K562 (cell line): ENCODE measurements around the gene CLEC17A. TPM values are rescaled to one million over a fixed set of nuclear protein-coding genes. Genes with fewer than 3 reads are reported as not detected.

Source experiments
- ATAC-seq: fragments of 200-7000 bp; cut with Tn5 transposase; 3 replicates; pipeline ENCODE4 v1.9.1; 2020; ENCODE audit warnings: moderate library complexity
- BruUV-seq: library from RNA; stranded (reverse); fragments of 400-500 nt; replicated peaks from 2 replicates; lab custom pipeline; 2021; lab: Mats Ljungman, UMichigan
- CTCF ChIA-PET: fragments of 300-600 bp; formaldehyde crosslinking; extraction: SDS; loops from one replicate; lab custom pipeline; 2021; ENCODE audit warnings: low intra/inter-chr PET ratio; lab: Yijun Ruan, JAX
- POLR2A ChIA-PET: fragments of 300-600, 350-650 bp; sonication (Branson Sonifier 250); formaldehyde crosslinking; extraction: SDS; loops from one replicate; lab custom pipeline; 2021; ENCODE audit warnings: antibody characterized with exemption, inconsistent platforms; lab: Yijun Ruan, JAX
- DNase-seq, 4 experiments: peaks; one replicate each; pipeline versions ENCODE4 v3.0.0 to v3.0.0-alpha.2; 2011 to 2018; ENCODE audit warnings: low spot score in 3 of 4, mixed read lengths in 3 of 4; ENCODE audit errors: extremely low read depth in 1 of 4
- FAIRE-seq: peaks from 2 replicates; lab custom pipeline; 2011; peaks lifted over from hg19 to GRCh38; lab: Jason Lieb, UNC
- H2AFZ ChIP-seq: 2 replicates; pipeline ENCODE4 v1.6.0; 2011; ENCODE audit warnings: low read depth, low read length, control low read depth, inconsistent platforms
- H3K27ac ChIP-seq: fragments of 200-600 bp; 3 replicates; pipeline ENCODE4 v1.8.0; 2011; ENCODE audit warnings: low read depth, mild to moderate bottlenecking, control low read depth, inconsistent platforms, low read length, moderate library complexity, mixed read lengths; ENCODE audit errors: extremely low read depth
- H3K27me3 ChIP-seq, 2 experiments: fragments of 300-600 bp in 1 of 2; 2 replicates in 1 of 2; 3 replicates in 1 of 2; pipeline versions ENCODE4 v1.6.0 to v1.8.0; 2011; ENCODE audit warnings: inconsistent platforms in 2 of 2, low read length in 2 of 2, mild to moderate bottlenecking in 1 of 2, mixed read lengths in 1 of 2, moderate library complexity in 1 of 2; ENCODE audit not compliant: control insufficient read depth in 2 of 2, insufficient read depth in 2 of 2
- H3K36me3 ChIP-seq: fragments of 300-600 bp; 3 replicates; pipeline ENCODE4 v1.8.0; 2011; ENCODE audit warnings: mild to moderate bottlenecking, low read length, inconsistent platforms; ENCODE audit not compliant: control insufficient read depth, insufficient read depth
- H3K4me1 ChIP-seq, 2 experiments: fragments of 200-600 bp in 1 of 2; replicated peaks in 1 of 2; 2 replicates in 1 of 2; 3 replicates in 1 of 2; pipeline versions ENCODE4 v1.5.1 to v1.8.0; 2011; ENCODE audit warnings: inconsistent platforms in 2 of 2, low read length in 2 of 2, mild to moderate bottlenecking in 1 of 2, mixed read lengths in 1 of 2, moderate library complexity in 1 of 2; ENCODE audit not compliant: control insufficient read depth in 2 of 2, insufficient read depth in 2 of 2
- H3K4me2 ChIP-seq: 2 replicates; pipeline ENCODE4 v1.6.1; 2011; ENCODE audit warnings: low read length, control low read depth, inconsistent platforms, mixed read lengths; ENCODE audit not compliant: insufficient read depth
- H3K4me3 ChIP-seq: fragments of 200-600 bp; sonication (generic), shearing (Covaris generic); 2 replicates; pipeline ENCODE4 v1.5.1; 2016; ENCODE audit warnings: control low read depth, inconsistent platforms
- H3K79me2 ChIP-seq: fragments of 200-600 bp; 3 replicates; pipeline ENCODE4 v1.8.0; 2011; ENCODE audit warnings: low read length, inconsistent platforms; ENCODE audit not compliant: control insufficient read depth, insufficient read depth
- H3K9ac ChIP-seq, 2 experiments: 2 replicates each; pipeline versions ENCODE4 v1.6.0 to v1.6.1; 2011; ENCODE audit warnings: low read depth in 2 of 2, low read length in 2 of 2, control low read depth in 1 of 2, inconsistent platforms in 1 of 2, mild to moderate bottlenecking in 1 of 2, mixed read lengths in 1 of 2; ENCODE audit not compliant: insufficient read depth in 1 of 2
- H3K9me1 ChIP-seq: one replicate; pipeline ENCODE4 v1.6.0; 2011; ENCODE audit warnings: inconsistent platforms, mild to moderate bottlenecking, low read length, moderate library complexity; ENCODE audit not compliant: control insufficient read depth, insufficient read depth
- H3K9me3 ChIP-seq: replicated peaks from 2 replicates; pipeline ENCODE4 v1.5.1; 2011; ENCODE audit warnings: low read depth, low read length, inconsistent platforms; ENCODE audit not compliant: control insufficient read depth, insufficient read depth
- H4K20me1 ChIP-seq: replicated peaks from 2 replicates; pipeline ENCODE4 v1.6.1; 2011; ENCODE audit warnings: low read length, inconsistent platforms, mixed read lengths; ENCODE audit not compliant: control insufficient read depth, insufficient read depth
- ARHGAP35 ChIP-seq: fragments of 450-650 bp; IDR thresholded peaks from 2 replicates; pipeline ENCODE4 v1.6.1; 2018; ENCODE audit not compliant: partially characterized antibody
- ARNT ChIP-seq, 2 experiments: fragments of 450-650 bp; IDR thresholded peaks; 2 replicates each; pipeline ENCODE4 v1.6.1; 2016; ENCODE audit warnings: mild to moderate bottlenecking in 1 of 2
- DDX20 ChIP-seq: fragments of 450-650 bp; IDR thresholded peaks from 2 replicates; pipeline ENCODE4 v1.6.1; 2016; ENCODE audit warnings: missing genetic modification characterization, low read depth, mild to moderate bottlenecking, missing compliant biosample characterization, moderate library complexity
- RBFOX2 ChIP-seq: fragments of 200-400 bp; formaldehyde crosslinking; IDR thresholded peaks from 2 replicates; pipeline ENCODE4 v1.6.1; 2017; ENCODE audit warnings: low read depth, mild to moderate bottlenecking, low read length, moderate library complexity
- ZNF175 ChIP-seq: fragments of 200-800 bp; sonication (Bioruptor generic); IDR thresholded peaks from 2 replicates; pipeline ENCODE4 v1.6.1; 2016; ENCODE audit warnings: low read depth, mild to moderate bottlenecking, missing genetic modification characterization, missing compliant biosample characterization
- WGBS: fragments of 100-300 bp; shearing (Covaris generic); methylation state at CpG from one replicate; pipeline ENCODE4 v1.1.6; 2016; ENCODE audit warnings: low coverage, mixed read lengths; ENCODE audit not compliant: insufficient coverage; ENCODE audit errors: missing lambda C conversion rate; 5-methylcytosine and 5-hydroxymethylcytosine counted together
- in situ Hi-C: fragments of 300-500 bp; cut with MboI; formaldehyde crosslinking; loops from 4 replicates; pipeline ENCODE4 v1.15.0; 2018; ENCODE audit warnings: inconsistent platforms, mixed read lengths
- intact Hi-C: fragments of 100-400 bp; cut with micrococcal nuclease; formaldehyde crosslinking; loops from 2 replicates; pipeline ENCODE4 v1.14.2; 2022
- polyA plus RNA-seq, 8 experiments: library from polyadenylated mRNA; depleted of rRNA in 4 of 8; stranded (reverse) in 5 of 8; unstranded in 3 of 8; fragments of >200 nt; fragmentation: Nextera tagmentation in 2 of 8; fragmentation: Illumina TruSeq in 1 of 8; extraction: Ambion mirVana in 2 of 8; extraction: Trizol in 1 of 8; gene quantifications; 2 replicates each; pipeline versions ENCODE4 v1.2.1 to v1.2.3, GENCODE V29; 2011 to 2014; ENCODE audit warnings: inconsistent platforms in 1 of 8, missing spikeins in 1 of 8
- total RNA-seq, 7 experiments: library from RNA; depleted of rRNA in 6 of 7; stranded (reverse); fragments of >200 nt in 6 of 7; fragmentation: Illumina TruSeq in 2 of 7; extraction: Trizol in 2 of 7; gene quantifications; 2 replicates each; pipeline versions ENCODE4 v1.2.1 to v1.2.3, GENCODE V29; 2011 to 2021; ENCODE audit warnings: low replicate concordance in 1 of 7

CLEC17A gene
- total and polyA plus RNA-seq, 9 of the 15 experiments (the other 6 are each of a cell fraction or from before 2014, with no cell fraction given), result 0.03 TPM; not detected in 8

GRCh38 chr19:14650161-14650560 is 67.3 kb downstream of the CLEC17A start:
- Histone ChIP-seq H3K27me3 (peaks cover 4 to 12% of the 10 kb centered on the region in 2 experiments; a peak in 4 of 5 replicates), H3K36me3 (no peaks in the 10 kb centered on the region), H3K9me3 (no peaks in the 10 kb centered on the region), H3K4me1 (no peaks in the 10 kb centered on the region), H3K4me3 (no peak overlapping the region)
- 0% methylated on average over 2 of the region's 2 CpGs for WGBS
- intact Hi-C loops, result no loop called here
- POLR2A ChIA-PET, result no interaction called here
- in situ Hi-C loops, result no loop called here
- no peak for FAIRE-seq
- DNase-seq, result no peak
- no peak for TF ChIP-seq ARHGAP35
- TF ChIP-seq, all 486 proteins: peak for 0
- no peak for ATAC-seq
- H2AFZ ChIP-seq, result no peak overlapping the region
- H3K9ac ChIP-seq, result no peak overlapping the region
- H3K4me2 ChIP-seq, result no peak overlapping the region
- BruUV-seq, result no TSS peak
- no peak overlapping the region for H3K27ac ChIP-seq
- H4K20me1 ChIP-seq, result no peaks in the 10 kb centered on the region
- H3K9me1 ChIP-seq, result no peaks in the 10 kb centered on the region
- CTCF ChIA-PET, result no interaction called here
- H3K79me2 ChIP-seq, result no peaks in the 10 kb centered on the region

- FAIRE-seq, result no peak
- Histone ChIP-seq H3K79me2 (no peaks in the 10 kb centered on the region), H3K27ac (no peak overlapping the region), H3K4me1 (no peaks in the 10 kb centered on the region), H2AFZ (no peak overlapping the region), H3K9me3 (no peaks in the 10 kb centered on the region), H3K9ac (no peak overlapping the region), H3K4me3 (no peak overlapping the region), H3K9me1 (no peaks in the 10 kb centered on the region), H3K4me2 (no peak overlapping the region), H3K27me3 (peaks cover 12 to 24% of the 10 kb centered on the region in 2 experiments), H3K36me3 (no peaks in the 10 kb centered on the region), H4K20me1 (no peaks in the 10 kb centered on the region)
- intact Hi-C loops (no loop called here), in situ Hi-C loops (no loop called here)
- no peak for TF ChIP-seq RBFOX2
- TF ChIP-seq ZNF175 (CRISPR knock-in tag), result no peak
- TF ChIP-seq DDX20 (tag), result no peak
- peak in 1 of 2 experiments; percentile 94; a peak in 2 of 4 replicates for TF ChIP-seq ARNT (IDR thresholded peaks at IDR 0.05)
- 2% methylated on average over 7 of the region's 7 CpGs for WGBS
- ChIA-PET POLR2A (interaction anchor here (0.6 kb wide), 2 partner anchors 25 to 81 kb away, joined by 3 to 4 read pairs; no protein-coding TSS in a partner anchor), CTCF (no interaction called here)
- no peak for DNase-seq
- no peak for ATAC-seq
- no TSS peak for BruUV-seq
These were observed 72.1 kb downstream of the CLEC17A start for GRCh38 chr19:14654786-14655560.
